H1 (cell line): ENCODE data around the gene TMEM223. TPM values are rescaled to one million over a fixed set of nuclear protein-coding genes. Genes with fewer than 3 reads are reported as not detected.
A peak's percentile ranks its signal among the peaks of the same experiment; 100 is the strongest.

Experiments used
- ASH2L ChIP-seq: fragments of 200-600, 300-600 bp; sonication (generic); IDR thresholded peaks from one replicate; pipeline ENCODE4 v1.7.1; 2017; ENCODE audit warnings: low read length
- CHD1 ChIP-seq: IDR thresholded peaks from 2 replicates; pipeline ENCODE4 v1.6.1; 2012; ENCODE audit warnings: low read depth, low read length, improper control_type of control experiment
- CHD2 ChIP-seq: IDR thresholded peaks from 2 replicates; pipeline ENCODE4 v1.6.1; 2012; ENCODE audit warnings: low read length, improper control_type of control experiment
- EP300 ChIP-seq, 2 experiments: IDR thresholded peaks; 1 replicate in 1 of 2; 2 replicates in 1 of 2; pipeline ENCODE4 v1.6.1; 2011 to 2012; ENCODE audit warnings: low read depth in 2 of 2, low read length in 2 of 2, mild to moderate bottlenecking in 2 of 2, borderline replicate concordance in 1 of 2, inconsistent platforms in 1 of 2, moderate library complexity in 1 of 2
- GABPA ChIP-seq: IDR thresholded peaks from 2 replicates; pipeline ENCODE4 v1.6.1; 2011; ENCODE audit warnings: mild to moderate bottlenecking, low read length, moderate library complexity, borderline replicate concordance; ENCODE audit not compliant: insufficient read depth
- KDM5A ChIP-seq: fragments of 200-600 bp; IDR thresholded peaks from 2 replicates; pipeline ENCODE4 v1.7.1; 2012; ENCODE audit warnings: mild to moderate bottlenecking, low read length, inconsistent platforms, mixed read lengths
- MAFK ChIP-seq: IDR thresholded peaks from 2 replicates; pipeline ENCODE4 v1.6.1; 2012; ENCODE audit warnings: low read depth, mild to moderate bottlenecking, improper control_type of control experiment, low read length
- NANOG ChIP-seq: IDR thresholded peaks from 2 replicates; pipeline ENCODE4 v1.6.1; 2011; ENCODE audit warnings: low read length, low read depth, mild to moderate bottlenecking, inconsistent platforms; ENCODE audit not compliant: insufficient read depth, poor library complexity, severe bottlenecking
- RAD21 ChIP-seq, 2 experiments: IDR thresholded peaks in 1 of 2; conservative IDR thresholded peaks in 1 of 2; 2 replicates each; pipeline ENCODE4 v1.6.1; 2011; ENCODE audit warnings: low read depth in 2 of 2, low read length in 2 of 2, improper control_type of control experiment in 1 of 2, inconsistent platforms in 1 of 2, mild to moderate bottlenecking in 1 of 2, moderate library complexity in 1 of 2
- RNF2 ChIP-seq: fragments of 200-900, 300-1000 bp; sonication (generic); IDR thresholded peaks from 2 replicates; pipeline ENCODE4 v1.7.1; 2016; ENCODE audit warnings: borderline replicate concordance, low read depth, mild to moderate bottlenecking, antibody characterized with exemption, low read length; ENCODE audit not compliant: poor library complexity, severe bottlenecking; ENCODE audit errors: missing control alignments
- SAP30 ChIP-seq: fragments of 300-600 bp; sonication (generic); IDR thresholded peaks from 2 replicates; pipeline ENCODE4 v1.7.1; 2012; ENCODE audit warnings: low read length, moderate library complexity, mild to moderate bottlenecking, inconsistent platforms; ENCODE audit not compliant: insufficient read depth, insufficient replicate concordance
- SIN3A ChIP-seq, 2 experiments: IDR thresholded peaks in 1 of 2; conservative IDR thresholded peaks in 1 of 2; 2 replicates each; pipeline ENCODE4 v1.6.1; 2011 to 2012; ENCODE audit warnings: low read length in 2 of 2, improper control_type of control experiment in 1 of 2, low read depth in 1 of 2, mild to moderate bottlenecking in 1 of 2
- SIX5 ChIP-seq: IDR thresholded peaks from 2 replicates; pipeline ENCODE4 v1.6.1; 2011; ENCODE audit warnings: mild to moderate bottlenecking, low read depth, low read length
- TBP ChIP-seq: IDR thresholded peaks from 2 replicates; pipeline ENCODE4 v1.6.1; 2011; ENCODE audit warnings: low read depth, low read length, improper control_type of control experiment
- polyA plus RNA-seq, 7 experiments: library from polyadenylated mRNA; depleted of rRNA in 3 of 7; stranded (reverse) in 5 of 7; unstranded in 2 of 7; fragments of >200 nt in 5 of 7; fragments of 200-250 nt in 2 of 7; gene quantifications; 1 replicate in 5 of 7; 2 replicates in 1 of 7; 4 replicates in 1 of 7; pipeline versions ENCODE4 v1.2.1 to v1.2.3, GENCODE V29; 2011 to 2013; ENCODE audit warnings: missing spikeins in 2 of 7, mixed read lengths in 2 of 7
- total RNA-seq: library from RNA; stranded (reverse); fragmentation: NEBNext Ultra II Directional; extraction: Animal tissue kit (Norgen Biotek cat#: 25700); gene quantifications from 2 replicates; pipeline ENCODE4 v1.2.1, GENCODE V29; 2021
- TF ChIP-seq, protein P1 (sequence below): IDR thresholded peaks from 2 replicates; pipeline ENCODE4 v1.6.1; 2012; ENCODE audit warnings: inconsistent platforms
- TF ChIP-seq, protein P2 (sequence below), 3 experiments: IDR thresholded peaks; 1 replicate in 2 of 3; 2 replicates in 1 of 3; pipeline versions ENCODE4 v1.5.1 to v1.6.1; 2011; ENCODE audit warnings: low read length in 3 of 3, mild to moderate bottlenecking in 3 of 3, inconsistent platforms in 2 of 3, low read depth in 1 of 3, moderate library complexity in 1 of 3; ENCODE audit not compliant: insufficient read depth in 1 of 3; ENCODE audit errors: control extremely low read depth in 1 of 3
- TF ChIP-seq, protein P3 (sequence below): IDR thresholded peaks from 2 replicates; pipeline ENCODE4 v1.6.1; 2012; ENCODE audit warnings: low read length, inconsistent platforms

TMEM223 gene
- total and polyA plus RNA-seq, 2 of the 8 experiments (the other 6 are each of a cell fraction or from before 2014, with no cell fraction given): 22.9 to 64.1 TPM

DNA sequence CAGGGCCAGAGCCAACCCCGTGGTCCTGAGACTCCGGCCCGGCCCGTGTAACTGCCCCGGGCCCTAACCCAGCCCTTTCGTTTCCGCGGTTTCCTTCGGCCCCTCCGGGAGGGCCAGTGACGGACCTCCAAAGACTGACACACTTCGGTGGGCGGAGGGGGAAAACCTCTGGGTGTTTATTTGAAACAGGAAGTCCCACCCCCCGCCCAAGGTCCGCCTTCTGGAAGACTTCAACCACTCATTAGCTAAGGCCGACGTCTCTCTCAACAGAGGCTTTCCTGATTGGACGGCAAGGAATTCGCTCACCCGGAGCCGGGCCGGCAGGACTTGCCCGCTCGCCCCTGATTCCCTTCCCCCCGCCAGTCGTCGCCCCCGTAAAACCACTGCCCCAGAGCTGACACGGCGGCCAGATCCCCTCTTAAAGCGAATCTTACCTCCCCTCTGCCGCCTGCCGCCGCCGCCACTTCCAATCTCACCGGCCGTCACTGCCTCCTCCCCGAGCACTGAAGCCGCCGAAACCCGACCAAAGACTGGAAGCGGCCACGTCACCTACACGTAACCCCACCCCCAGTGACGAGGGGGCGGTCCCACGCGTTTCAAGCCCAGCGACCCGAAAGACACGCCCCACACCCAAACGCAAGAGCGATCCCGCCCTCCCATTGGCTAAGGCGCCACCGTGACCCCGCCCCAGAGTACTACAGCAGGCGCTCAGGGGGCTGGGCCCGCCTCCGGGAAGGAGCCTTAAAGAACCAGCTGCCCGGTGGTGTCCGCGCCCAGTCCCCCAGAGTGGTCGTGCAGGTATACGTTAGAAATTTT lies 39.9 kb upstream of the TMEM223 start, which contains the start of gene STX5 (continued):
- TF ChIP-seq, protein P1, sequence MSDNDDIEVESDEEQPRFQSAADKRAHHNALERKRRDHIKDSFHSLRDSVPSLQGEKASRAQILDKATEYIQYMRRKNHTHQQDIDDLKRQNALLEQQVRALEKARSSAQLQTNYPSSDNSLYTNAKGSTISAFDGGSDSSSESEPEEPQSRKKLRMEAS: peak; percentile 10; the same call in 1 of the 2 replicates
- TF ChIP-seq KDM5A (no peak; the same call in 1 of the 2 replicates), RNF2 (no peak), NANOG (no peak), CHD1 (no peak), CHD2 (peak; percentile 93), ASH2L (peak; percentile 70), MAFK (no peak), GABPA (peak; percentile 94), RAD21 (IDR thresholded peaks at IDR 0.05 in 1 of 2, conservative IDR thresholded peaks at IDR 0.05 in 1 of 2; ENCODE audit: low read depth in 2 of 2, low read length in 2 of 2) (no peak), SIX5 (no peak), SIN3A (conservative IDR thresholded peaks at IDR 0.05 in 1 of 2, IDR thresholded peaks at IDR 0.05 in 1 of 2; ENCODE audit: low read depth in 1 of 2, low read length in 2 of 2) (peak; percentile 78 to 82; a peak in 2 of 4 replicates), TBP (peak; percentile 93), SAP30 (peak; percentile 68), EP300 (IDR thresholded peaks at IDR 0.05; ENCODE audit: borderline replicate concordance in 1 of 2, low read depth in 2 of 2, low read length in 2 of 2) (no peak)
- TF ChIP-seq, protein P2, sequence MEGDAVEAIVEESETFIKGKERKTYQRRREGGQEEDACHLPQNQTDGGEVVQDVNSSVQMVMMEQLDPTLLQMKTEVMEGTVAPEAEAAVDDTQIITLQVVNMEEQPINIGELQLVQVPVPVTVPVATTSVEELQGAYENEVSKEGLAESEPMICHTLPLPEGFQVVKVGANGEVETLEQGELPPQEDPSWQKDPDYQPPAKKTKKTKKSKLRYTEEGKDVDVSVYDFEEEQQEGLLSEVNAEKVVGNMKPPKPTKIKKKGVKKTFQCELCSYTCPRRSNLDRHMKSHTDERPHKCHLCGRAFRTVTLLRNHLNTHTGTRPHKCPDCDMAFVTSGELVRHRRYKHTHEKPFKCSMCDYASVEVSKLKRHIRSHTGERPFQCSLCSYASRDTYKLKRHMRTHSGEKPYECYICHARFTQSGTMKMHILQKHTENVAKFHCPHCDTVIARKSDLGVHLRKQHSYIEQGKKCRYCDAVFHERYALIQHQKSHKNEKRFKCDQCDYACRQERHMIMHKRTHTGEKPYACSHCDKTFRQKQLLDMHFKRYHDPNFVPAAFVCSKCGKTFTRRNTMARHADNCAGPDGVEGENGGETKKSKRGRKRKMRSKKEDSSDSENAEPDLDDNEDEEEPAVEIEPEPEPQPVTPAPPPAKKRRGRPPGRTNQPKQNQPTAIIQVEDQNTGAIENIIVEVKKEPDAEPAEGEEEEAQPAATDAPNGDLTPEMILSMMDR (IDR thresholded peaks at IDR 0.05; ENCODE audit: control extremely low read depth in 1 of 3, insufficient read depth in 1 of 3, low read depth in 1 of 3, low read length in 3 of 3): no peak
- TF ChIP-seq, protein P3, sequence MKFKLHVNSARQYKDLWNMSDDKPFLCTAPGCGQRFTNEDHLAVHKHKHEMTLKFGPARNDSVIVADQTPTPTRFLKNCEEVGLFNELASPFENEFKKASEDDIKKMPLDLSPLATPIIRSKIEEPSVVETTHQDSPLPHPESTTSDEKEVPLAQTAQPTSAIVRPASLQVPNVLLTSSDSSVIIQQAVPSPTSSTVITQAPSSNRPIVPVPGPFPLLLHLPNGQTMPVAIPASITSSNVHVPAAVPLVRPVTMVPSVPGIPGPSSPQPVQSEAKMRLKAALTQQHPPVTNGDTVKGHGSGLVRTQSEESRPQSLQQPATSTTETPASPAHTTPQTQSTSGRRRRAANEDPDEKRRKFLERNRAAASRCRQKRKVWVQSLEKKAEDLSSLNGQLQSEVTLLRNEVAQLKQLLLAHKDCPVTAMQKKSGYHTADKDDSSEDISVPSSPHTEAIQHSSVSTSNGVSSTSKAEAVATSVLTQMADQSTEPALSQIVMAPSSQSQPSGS: no peak
